Measurements from ENCODE around the gene EFEMP2.

Gene EFEMP2

GRCh38 chr11:65829459-65829858, 43.1 kb downstream of the EFEMP2 start:
- Histone ChIP-seq H3K36me3 (no peaks in the 10 kb centered on the region), H3K4me1 (peaks cover 21 to 33% (median 28%) of the 10 kb centered on the region in 10 experiments), H3K9ac (no peak overlapping the region), H3K9me3 (replicated peaks in 1 of 11) (no peaks in the 10 kb centered on the region), H3K4me2 (no peak overlapping the region), H3K27ac (no peak overlapping the region), H3K4me3 (no peak overlapping the region), H4K20me1 (no peaks in the 10 kb centered on the region), H3K27me3 (no peaks in the 10 kb centered on the region)
- no peak for TF ChIP-seq Cebpa-rat (IDR thresholded peaks at IDR 0.05)

GRCh38 chr11:65826984-65827735, 45.4 kb downstream of the EFEMP2 start:
- H3K4me2 ChIP-seq, result no peak overlapping the region
- no peak overlapping the region for H3K4me3 ChIP-seq
- TF ChIP-seq Cebpa-rat (IDR thresholded peaks at IDR 0.05), result no peak
- H4K20me1 ChIP-seq, result no peaks in the 10 kb centered on the region
- no peak overlapping the region for H3K9ac ChIP-seq
- H3K4me1 ChIP-seq, result peaks cover 13 to 25% (median 20%) of the 10 kb centered on the region in 10 experiments
- no peaks in the 10 kb centered on the region for H3K9me3 ChIP-seq (replicated peaks in 1 of 11)
- no peak overlapping the region for H3K27ac ChIP-seq
- no peaks in the 10 kb centered on the region for H3K36me3 ChIP-seq
- no peaks in the 10 kb centered on the region for H3K27me3 ChIP-seq

GRCh38 chr11:65822776-65823528, 49.6 kb downstream of the EFEMP2 start:
- Histone ChIP-seq H3K27ac (no peak overlapping the region), H3K36me3 (no peaks in the 10 kb centered on the region), H3K4me1 (peaks cover 24 to 42% (median 34%) of the 10 kb centered on the region in 10 experiments), H3K9me3 (replicated peaks in 1 of 11) (no peaks in the 10 kb centered on the region), H3K27me3 (no peaks in the 10 kb centered on the region), H3K4me3 (no peak overlapping the region), H3K9ac (no peak overlapping the region; a peak in 1 of 22 replicates), H4K20me1 (no peaks in the 10 kb centered on the region), H3K4me2 (peak overlapping the region in 5 of 11 experiments; percentile 9 to 80 (median 35); a peak in 4 of 22 replicates)
- TF ChIP-seq Cebpa-rat (IDR thresholded peaks at IDR 0.05), result no peak

- no peaks in the 10 kb centered on the region for H4K20me1 ChIP-seq
- no peak overlapping the region for H3K4me3 ChIP-seq
- peaks cover 28 to 51% (median 41%) of the 10 kb centered on the region in 10 experiments for H3K4me1 ChIP-seq
- H3K4me2 ChIP-seq, result peak overlapping the region; percentile 47 to 81 (median 71)
- no peak overlapping the region for H3K27ac ChIP-seq
- H3K36me3 ChIP-seq, result no peaks in the 10 kb centered on the region
- H3K9me3 ChIP-seq (replicated peaks in 1 of 11), result no peaks in the 10 kb centered on the region
- peak overlapping the region in 2 of 11 experiments; percentile 8 to 58; a peak in 1 of 22 replicates for H3K9ac ChIP-seq
- TF ChIP-seq Cebpa-rat (IDR thresholded peaks at IDR 0.05), result no peak
- H3K27me3 ChIP-seq, result peaks cover 0 to 12% (median 0%) of the 10 kb centered on the region in 11 experiments; a peak in 5 of 22 replicates
These were observed 51.5 kb downstream of the EFEMP2 start for GRCh38 chr11:65821107-65821506.

- Histone ChIP-seq H4K20me1 (peaks cover 0 to 21% (median 0%) of the 10 kb centered on the region in 11 experiments; a peak in 2 of 22 replicates), H3K27me3 (peaks cover 0 to 12% (median 0%) of the 10 kb centered on the region in 11 experiments; a peak in 5 of 22 replicates), H3K4me2 (peak overlapping the region; percentile 89 to 98 (median 94)), H3K36me3 (0 out of 22 replicates have a peak, but pooled peaks cover 0 to 3% (median 0%) of the 10 kb centered on the region in 11 experiments), H3K4me3 (peak overlapping the region; percentile 60 to 91 (median 68)), H3K9ac (peak overlapping the region; percentile 53 to 92 (median 79)), H3K9me3 (replicated peaks in 1 of 11) (no peaks in the 10 kb centered on the region), H3K4me1 (peaks cover 40 to 65% (median 59%) of the 10 kb centered on the region in 10 experiments), H3K27ac (peak overlapping the region; percentile 32 to 76 (median 64); a peak in 20 of 22 replicates)
- no peak for TF ChIP-seq Cebpa-rat (IDR thresholded peaks at IDR 0.05)
These were observed 54.5 kb downstream of the EFEMP2 start for GRCh38 chr11:65817835-65818680.

GRCh38 chr11:65817312-65817834, 55.2 kb downstream of the EFEMP2 start:
- 0 out of 22 replicates have a peak, but pooled peaks cover 0 to 3% (median 0%) of the 10 kb centered on the region in 11 experiments for H3K36me3 ChIP-seq
- peaks cover 0 to 27% (median 0%) of the 10 kb centered on the region in 11 experiments; a peak in 2 of 22 replicates for H4K20me1 ChIP-seq
- peaks cover 0 to 12% (median 0%) of the 10 kb centered on the region in 11 experiments; a peak in 6 of 22 replicates for H3K27me3 ChIP-seq
- no peaks in the 10 kb centered on the region for H3K9me3 ChIP-seq (replicated peaks in 1 of 11)
- H3K4me1 ChIP-seq, result peaks cover 45 to 68% (median 58%) of the 10 kb centered on the region in 10 experiments
- H3K4me3 ChIP-seq, result peak overlapping the region; percentile 60 to 91 (median 68)
- H3K9ac ChIP-seq, result peak overlapping the region; percentile 53 to 92 (median 79)
- no peak for TF ChIP-seq Cebpa-rat (IDR thresholded peaks at IDR 0.05)
- H3K4me2 ChIP-seq, result peak overlapping the region; percentile 89 to 98 (median 94)
- H3K27ac ChIP-seq, result peak overlapping the region in 9 of 11 experiments; percentile 51 to 76 (median 68); a peak in 16 of 22 replicates

- Histone ChIP-seq H3K4me3 (peak overlapping the region in 2 of 10 experiments; percentile 81 to 91; a peak in 4 of 20 replicates), H3K27ac (no peak overlapping the region), H3K27me3 (peaks cover 0 to 12% (median 0%) of the 10 kb centered on the region in 11 experiments; a peak in 6 of 22 replicates), H4K20me1 (peaks cover 0 to 33% (median 0%) of the 10 kb centered on the region in 11 experiments; a peak in 2 of 22 replicates), H3K9ac (peak overlapping the region in 1 of 11 experiments; percentile 84; a peak in 1 of 22 replicates), H3K4me1 (peaks cover 46 to 75% (median 60%) of the 10 kb centered on the region in 10 experiments), H3K36me3 (0 out of 22 replicates have a peak, but pooled peaks cover 0 to 3% (median 0%) of the 10 kb centered on the region in 11 experiments), H3K9me3 (replicated peaks in 1 of 11) (no peaks in the 10 kb centered on the region), H3K4me2 (peak overlapping the region in 9 of 11 experiments; percentile 91 to 98 (median 95); a peak in 13 of 22 replicates)
- TF ChIP-seq Cebpa-rat (IDR thresholded peaks at IDR 0.05), result no peak
These were observed 55.9 kb downstream of the EFEMP2 start for GRCh38 chr11:65816696-65817095.
